ENCODE measurements around the gene TCAP. TPM values are rescaled to one million over a fixed set of nuclear protein-coding genes. Genes with fewer than 3 reads are reported as not detected.

The TCAP gene
- total RNA-seq, 1 experiment from 2014 or later: 2.1 TPM

- no peak overlapping the region for H2AK5ac ChIP-seq (ENCODE audit: insufficient read length, low read length)
- peak overlapping the region in 2 of 3 experiments; percentile 6 to 90; a peak in 3 of 7 replicates for H3K27ac Mint-ChIP-seq
- H3K56ac ChIP-seq (ENCODE audit: insufficient read length, low read depth, low read length): no peak overlapping the region
- no peak overlapping the region for H3K14ac ChIP-seq (ENCODE audit: insufficient read depth, low read length)
- no peak overlapping the region for H4K5ac ChIP-seq (ENCODE audit: insufficient read length, low read depth, low read length)
- no peak overlapping the region for H2BK20ac ChIP-seq (ENCODE audit: low read depth, low read length, poor library complexity, severe bottlenecking)
- no CpG with 5 or more reads among the region's 5 CpGs for whole genome bisulfite sequencing (ENCODE audit: extremely low coverage, insufficient read length, low lambda C conversion rate)
- H3K23me2 ChIP-seq (ENCODE audit: insufficient read length, low read depth, low read length, poor library complexity, severe bottlenecking): peaks cover 8% of the 10 kb centered on the region
- no peak overlapping the region for H2AFZ ChIP-seq (ENCODE audit: low read length)
- no peak for DNase-seq
- H3K27me3 ChIP-seq (ENCODE audit: insufficient read depth, low read length): no peaks in the 10 kb centered on the region
- H3K4me2 ChIP-seq (ENCODE audit: insufficient read depth, insufficient read length, low read length): no peak overlapping the region
- peaks cover 32 to 56% (median 42%) of the 10 kb centered on the region in 3 experiments for H3K36me3 Mint-ChIP-seq (ENCODE audit: insufficient read depth in 1 of 3, low read depth in 3 of 3)
- H3K4me1 Mint-ChIP-seq: peaks cover 52 to 63% of the 10 kb centered on the region in 2 experiments
- peak overlapping the region in 1 of 2 experiments; percentile 65; a peak in 3 of 5 replicates for H3K4me3 Mint-ChIP-seq
- no peak overlapping the region for H3T11ph ChIP-seq (ENCODE audit: low read length)
- no peak overlapping the region for H4K91ac ChIP-seq (ENCODE audit: insufficient read length, low read depth, low read length)
- peaks cover 51% of the 10 kb centered on the region for H3K79me2 ChIP-seq (ENCODE audit: insufficient read depth, low read length)
- peaks cover 16% of the 10 kb centered on the region for H3K4me1 ChIP-seq (ENCODE audit: insufficient read depth, low read length)
- H2BK120ac ChIP-seq (ENCODE audit: low read depth, low read length, poor library complexity, severe bottlenecking): no peak overlapping the region
- no peak overlapping the region for H3K4ac ChIP-seq (ENCODE audit: low read depth, low read length)
- H4K8ac ChIP-seq (replicated peaks; ENCODE audit: insufficient read length, low read depth, low read length): no peak overlapping the region
- no peak for TF ChIP-seq CTCF (conservative IDR thresholded peaks at IDR 0.05)
- no peaks in the 10 kb centered on the region for H4K20me1 ChIP-seq (ENCODE audit: control insufficient read depth, insufficient read depth, insufficient read length)
- H3K23ac ChIP-seq (ENCODE audit: insufficient read length, low read depth, low read length): no peak overlapping the region
- no peak overlapping the region for H2BK12ac ChIP-seq (ENCODE audit: insufficient read length, low read depth, low read length)
- H3K79me1 ChIP-seq (ENCODE audit: insufficient read depth, low read depth, low read length, poor library complexity, severe bottlenecking): no peaks in the 10 kb centered on the region
- no peak overlapping the region for H2BK5ac ChIP-seq (ENCODE audit: insufficient read length, low read length)
- H3K9me3 ChIP-seq (ENCODE audit: control insufficient read depth, low read depth, low read length): no peaks in the 10 kb centered on the region
- no peak overlapping the region for H3K18ac ChIP-seq (ENCODE audit: insufficient read length, low read depth, low read length)
- no peaks in the 10 kb centered on the region; the same call in 1 of the 2 replicates for H3K27me3 Mint-ChIP-seq (ENCODE audit: low read depth)
- H3K27ac ChIP-seq (ENCODE audit: insufficient read length, low read depth, low read length): no peak overlapping the region
- no peak overlapping the region for H3K9ac ChIP-seq (ENCODE audit: extremely low read depth, insufficient read length, low read length)
- no peaks in the 10 kb centered on the region for H3K9me3 Mint-ChIP-seq
- H2BK15ac ChIP-seq (ENCODE audit: low read depth, low read length): no peak overlapping the region
Observed at GRCh38 chr17:39703913-39704312, 38.8 kb downstream of the TCAP start.
